ENCODE data around the gene THUMPD2. TPM values are rescaled to one million over a fixed set of nuclear protein-coding genes. Genes with fewer than 3 reads are reported as not detected.

The THUMPD2 gene
- total and polyA plus RNA-seq, 5 donors from 2014 or later, result 5.3 to 13.4 (median 5.4) TPM

- ATAC-seq (ENCODE audit: low read depth in 2 of 2) (no peak), DNase-seq (no peak)
- no peak overlapping the region for H3K4me3 Mint-ChIP-seq
- H3K27ac Mint-ChIP-seq, result peak overlapping the region in 1 of 3 donors; percentile 17
- H3K4me3 ChIP-seq (ENCODE audit: low read depth, low read length), result no peak overlapping the region
- no peaks in the 10 kb centered on the region for H3K4me1 ChIP-seq (ENCODE audit: control insufficient read depth, insufficient read depth, low read length, poor library complexity, severe bottlenecking)
- no peaks in the 10 kb centered on the region for H3K27me3 Mint-ChIP-seq
- H3K4me1 Mint-ChIP-seq, result peaks cover 0 to 9% (median 4%) of the 10 kb centered on the region in 4 donors
- peaks cover 43% of the 10 kb centered on the region for H3K36me3 ChIP-seq (ENCODE audit: control insufficient read depth, insufficient read depth, low read length)
- no peak overlapping the region for H3K27ac ChIP-seq (ENCODE audit: insufficient read depth, low read length, poor library complexity, severe bottlenecking)
- no peaks in the 10 kb centered on the region for H3K9me3 Mint-ChIP-seq
- H3K27me3 ChIP-seq (ENCODE audit: control insufficient read depth, insufficient read depth, low read length), result no peaks in the 10 kb centered on the region
- H3K36me3 Mint-ChIP-seq, result peaks cover 51% of the 10 kb centered on the region
- no peaks in the 10 kb centered on the region for H3K9me3 ChIP-seq (ENCODE audit: control insufficient read depth in 2 of 2, low read length in 2 of 2)
Observed at GRCh38 chr2:39743269-39743776, 35.7 kb downstream of the THUMPD2 start.

DNA sequence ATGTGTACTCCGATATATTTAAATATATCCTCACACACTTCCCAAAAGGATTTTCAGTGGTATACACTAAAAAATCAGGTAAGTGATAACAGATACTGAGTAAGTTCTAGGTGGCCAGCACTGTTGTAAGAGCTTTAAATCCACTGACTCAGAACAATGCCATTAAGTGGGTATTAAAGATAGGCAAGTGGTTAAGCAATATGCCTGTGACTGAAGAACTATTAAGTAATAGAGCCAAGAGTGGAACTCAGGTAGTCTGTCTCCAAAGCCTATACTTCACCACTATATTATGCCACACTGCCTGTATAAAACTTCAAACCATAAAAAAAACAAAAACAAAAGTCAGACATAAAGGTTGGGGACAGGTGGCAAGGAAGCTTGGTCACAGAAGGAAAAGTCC, 37.2 kb downstream of the THUMPD2 start:
- H3K4me1 ChIP-seq (ENCODE audit: control insufficient read depth, insufficient read depth, low read length, poor library complexity, severe bottlenecking), result no peaks in the 10 kb centered on the region
- H3K4me1 Mint-ChIP-seq, result peaks cover 0 to 7% (median 5%) of the 10 kb centered on the region in 4 donors
- DNase-seq (no peak), ATAC-seq (ENCODE audit: low read depth in 2 of 2) (no peak)
- H3K27me3 ChIP-seq (ENCODE audit: control insufficient read depth, insufficient read depth, low read length), result no peaks in the 10 kb centered on the region
- no peak overlapping the region for H3K4me3 ChIP-seq (ENCODE audit: low read depth, low read length)
- peaks cover 50% of the 10 kb centered on the region for H3K36me3 ChIP-seq (ENCODE audit: control insufficient read depth, insufficient read depth, low read length)
- H3K9me3 Mint-ChIP-seq, result no peaks in the 10 kb centered on the region
- no peak overlapping the region for H3K27ac ChIP-seq (ENCODE audit: insufficient read depth, low read length, poor library complexity, severe bottlenecking)
- H3K4me3 Mint-ChIP-seq, result no peak overlapping the region
- H3K36me3 Mint-ChIP-seq, result peaks cover 54% of the 10 kb centered on the region
- H3K27ac Mint-ChIP-seq, result peak overlapping the region in 2 of 3 donors; percentile 15 to 16
- no peaks in the 10 kb centered on the region for H3K27me3 Mint-ChIP-seq
- no peaks in the 10 kb centered on the region for H3K9me3 ChIP-seq (ENCODE audit: control insufficient read depth in 2 of 2, low read length in 2 of 2)

DNA sequence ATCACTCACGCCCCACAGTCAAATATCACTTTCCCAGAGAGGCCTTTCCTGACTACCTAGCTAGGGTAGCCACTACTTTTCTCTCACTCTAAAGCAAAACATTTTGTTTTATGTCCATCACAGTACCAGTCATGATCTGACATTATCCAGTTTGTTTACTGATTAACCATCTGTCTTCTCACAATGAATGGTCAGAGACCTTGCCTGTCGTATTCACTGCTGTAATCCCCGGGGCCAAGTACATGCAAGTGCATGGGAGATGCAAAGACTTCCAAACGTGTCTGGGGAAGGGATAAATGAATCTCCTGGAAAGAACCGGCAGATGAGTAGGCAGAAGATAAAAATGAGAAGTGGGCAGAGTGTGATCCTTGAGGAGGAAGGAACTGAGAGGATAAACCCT, 39.7 kb downstream of the THUMPD2 start:
- Mint-ChIP-seq H3K9me3 (no peaks in the 10 kb centered on the region), H3K4me1 (peaks cover 0 to 15% (median 4%) of the 10 kb centered on the region in 4 donors), H3K27me3 (no peaks in the 10 kb centered on the region), H3K4me3 (no peak overlapping the region), H3K36me3 (peaks cover 49% of the 10 kb centered on the region), H3K27ac (peak overlapping the region in 2 of 3 donors; percentile 10 to 48)
- Histone ChIP-seq H3K27me3 (ENCODE audit: control insufficient read depth, insufficient read depth, low read length) (no peaks in the 10 kb centered on the region), H3K4me3 (ENCODE audit: low read depth, low read length) (no peak overlapping the region), H3K9me3 (ENCODE audit: control insufficient read depth in 2 of 2, low read length in 2 of 2) (no peaks in the 10 kb centered on the region), H3K4me1 (ENCODE audit: control insufficient read depth, insufficient read depth, low read length, poor library complexity, severe bottlenecking) (no peaks in the 10 kb centered on the region), H3K27ac (ENCODE audit: insufficient read depth, low read length, poor library complexity, severe bottlenecking) (no peak overlapping the region), H3K36me3 (ENCODE audit: control insufficient read depth, insufficient read depth, low read length) (peaks cover 66% of the 10 kb centered on the region)
- ATAC-seq (ENCODE audit: low read depth in 2 of 2) (no peak), DNase-seq (no peak)

DNA sequence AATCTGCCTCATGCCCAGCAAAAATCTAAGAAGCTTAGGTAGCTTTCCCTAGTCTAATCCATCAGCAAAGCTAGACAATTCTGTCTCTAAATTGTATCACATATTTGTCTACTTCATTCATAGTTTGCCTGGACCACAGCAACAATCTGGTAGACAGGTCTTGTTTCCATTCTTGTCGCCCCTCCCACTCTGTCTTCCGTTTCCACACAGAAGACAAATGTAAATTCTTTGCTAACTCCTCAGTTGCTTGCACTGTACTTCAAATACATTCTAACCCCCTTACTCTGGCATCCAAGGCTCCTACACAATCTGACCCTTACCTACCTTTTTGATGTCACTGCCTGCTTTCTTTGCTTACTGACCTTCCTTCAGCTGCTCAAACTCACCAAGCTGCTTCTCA, 40.1 kb downstream of the THUMPD2 start:
- H3K36me3 Mint-ChIP-seq, result peaks cover 53% of the 10 kb centered on the region
- H3K27me3 ChIP-seq (ENCODE audit: control insufficient read depth, insufficient read depth, low read length), result no peaks in the 10 kb centered on the region
- H3K4me3 Mint-ChIP-seq, result no peak overlapping the region
- H3K4me1 Mint-ChIP-seq, result peaks cover 0 to 20% (median 6%) of the 10 kb centered on the region in 4 donors
- no peaks in the 10 kb centered on the region for H3K4me1 ChIP-seq (ENCODE audit: control insufficient read depth, insufficient read depth, low read length, poor library complexity, severe bottlenecking)
- H3K27me3 Mint-ChIP-seq, result no peaks in the 10 kb centered on the region
- H3K9me3 Mint-ChIP-seq, result no peaks in the 10 kb centered on the region
- DNase-seq (no peak), ATAC-seq (ENCODE audit: low read depth in 2 of 2) (no peak)
- H3K27ac ChIP-seq (ENCODE audit: insufficient read depth, low read length, poor library complexity, severe bottlenecking), result no peak overlapping the region
- no peaks in the 10 kb centered on the region for H3K9me3 ChIP-seq (ENCODE audit: control insufficient read depth in 2 of 2, low read length in 2 of 2)
- H3K27ac Mint-ChIP-seq, result peak overlapping the region in 2 of 3 donors; percentile 5 to 48
- no peak overlapping the region for H3K4me3 ChIP-seq (ENCODE audit: low read depth, low read length)
- H3K36me3 ChIP-seq (ENCODE audit: control insufficient read depth, insufficient read depth, low read length), result peaks cover 61% of the 10 kb centered on the region

DNA sequence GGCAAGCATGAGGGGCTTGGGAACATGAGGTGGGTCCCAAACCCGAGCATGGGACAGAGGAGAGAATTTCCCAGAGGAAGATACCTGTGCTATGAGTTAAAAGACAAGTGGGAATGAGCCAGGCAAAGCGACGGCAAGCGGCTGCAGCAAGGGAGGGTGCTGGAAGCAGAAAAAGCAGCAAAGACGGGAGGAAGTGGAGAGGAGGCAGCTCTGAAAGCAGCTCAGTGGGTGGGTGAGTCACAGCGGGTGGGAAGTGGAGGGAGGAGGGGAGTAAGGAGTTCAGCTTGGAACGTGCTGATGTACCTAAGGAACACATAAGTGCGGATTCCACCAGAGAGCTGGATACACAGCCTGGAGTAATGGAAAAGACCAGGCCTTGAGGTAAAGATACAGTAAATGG, 41.4 kb downstream of the THUMPD2 start:
- Mint-ChIP-seq H3K4me3 (no peak overlapping the region), H3K9me3 (no peaks in the 10 kb centered on the region), H3K27ac (no peak overlapping the region), H3K36me3 (peaks cover 45% of the 10 kb centered on the region), H3K27me3 (no peaks in the 10 kb centered on the region), H3K4me1 (peaks cover 0 to 22% (median 7%) of the 10 kb centered on the region in 4 donors)
- Histone ChIP-seq H3K27me3 (ENCODE audit: control insufficient read depth, insufficient read depth, low read length) (no peaks in the 10 kb centered on the region), H3K9me3 (ENCODE audit: control insufficient read depth in 2 of 2, low read length in 2 of 2) (no peaks in the 10 kb centered on the region), H3K4me3 (ENCODE audit: low read depth, low read length) (no peak overlapping the region), H3K27ac (ENCODE audit: insufficient read depth, low read length, poor library complexity, severe bottlenecking) (no peak overlapping the region), H3K4me1 (ENCODE audit: control insufficient read depth, insufficient read depth, low read length, poor library complexity, severe bottlenecking) (no peaks in the 10 kb centered on the region), H3K36me3 (ENCODE audit: control insufficient read depth, insufficient read depth, low read length) (peaks cover 49% of the 10 kb centered on the region)
- no peak for ATAC-seq (ENCODE audit: low read depth in 2 of 2)
- DNase-seq, result no peak

GRCh38 chr2:39736640-39737039, 42.4 kb downstream of the THUMPD2 start:
- Mint-ChIP-seq H3K36me3 (peaks cover 42% of the 10 kb centered on the region), H3K4me3 (no peak overlapping the region), H3K27ac (no peak overlapping the region), H3K27me3 (no peaks in the 10 kb centered on the region), H3K4me1 (peaks cover 0 to 22% (median 7%) of the 10 kb centered on the region in 4 donors), H3K9me3 (no peaks in the 10 kb centered on the region)
- Histone ChIP-seq H3K4me1 (ENCODE audit: control insufficient read depth, insufficient read depth, low read length, poor library complexity, severe bottlenecking) (no peaks in the 10 kb centered on the region), H3K27ac (ENCODE audit: insufficient read depth, low read length, poor library complexity, severe bottlenecking) (no peak overlapping the region), H3K27me3 (ENCODE audit: control insufficient read depth, insufficient read depth, low read length) (no peaks in the 10 kb centered on the region), H3K4me3 (ENCODE audit: low read depth, low read length) (no peak overlapping the region), H3K9me3 (ENCODE audit: control insufficient read depth in 2 of 2, low read length in 2 of 2) (no peaks in the 10 kb centered on the region), H3K36me3 (ENCODE audit: control insufficient read depth, insufficient read depth, low read length) (peaks cover 39% of the 10 kb centered on the region)
- DNase-seq (no peak), ATAC-seq (ENCODE audit: low read depth in 2 of 2) (no peak)

DNA sequence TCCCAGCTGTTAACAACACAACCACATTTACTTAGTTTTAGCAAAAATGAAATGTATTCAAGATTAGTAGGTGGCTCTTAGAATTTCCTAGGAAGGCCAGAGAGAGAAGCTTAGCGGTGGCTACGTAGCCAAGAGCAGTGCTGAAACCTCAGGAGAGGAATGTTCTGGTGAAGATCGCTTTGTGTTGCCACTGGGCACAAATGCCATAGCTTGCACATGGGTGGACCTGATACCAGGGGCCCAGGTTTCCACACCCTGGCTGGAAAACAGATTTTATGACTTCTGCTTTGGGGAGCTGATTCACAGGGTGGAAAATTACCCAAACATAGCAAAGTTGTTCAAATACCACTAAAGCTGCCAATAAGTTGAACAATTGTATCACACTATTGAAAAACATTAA, 43.4 kb downstream of the THUMPD2 start:
- H3K27me3 ChIP-seq (ENCODE audit: control insufficient read depth, insufficient read depth, low read length), result no peaks in the 10 kb centered on the region
- H3K36me3 Mint-ChIP-seq, result peaks cover 41% of the 10 kb centered on the region
- ATAC-seq (ENCODE audit: low read depth in 2 of 2), result no peak
- H3K4me3 ChIP-seq (ENCODE audit: low read depth, low read length), result no peak overlapping the region
- H3K36me3 ChIP-seq (ENCODE audit: control insufficient read depth, insufficient read depth, low read length), result peaks cover 38% of the 10 kb centered on the region
- H3K27ac Mint-ChIP-seq, result peak overlapping the region in 1 of 3 donors; percentile 23
- DNase-seq, result no peak
- H3K27ac ChIP-seq (ENCODE audit: insufficient read depth, low read length, poor library complexity, severe bottlenecking), result no peak overlapping the region
- H3K27me3 Mint-ChIP-seq, result no peaks in the 10 kb centered on the region
- H3K4me1 Mint-ChIP-seq, result peaks cover 0 to 18% (median 7%) of the 10 kb centered on the region in 4 donors
- H3K9me3 Mint-ChIP-seq, result no peaks in the 10 kb centered on the region
- no peaks in the 10 kb centered on the region for H3K9me3 ChIP-seq (ENCODE audit: control insufficient read depth in 2 of 2, low read length in 2 of 2)
- no peak overlapping the region for H3K4me3 Mint-ChIP-seq
- H3K4me1 ChIP-seq (ENCODE audit: control insufficient read depth, insufficient read depth, low read length, poor library complexity, severe bottlenecking), result no peaks in the 10 kb centered on the region

DNA sequence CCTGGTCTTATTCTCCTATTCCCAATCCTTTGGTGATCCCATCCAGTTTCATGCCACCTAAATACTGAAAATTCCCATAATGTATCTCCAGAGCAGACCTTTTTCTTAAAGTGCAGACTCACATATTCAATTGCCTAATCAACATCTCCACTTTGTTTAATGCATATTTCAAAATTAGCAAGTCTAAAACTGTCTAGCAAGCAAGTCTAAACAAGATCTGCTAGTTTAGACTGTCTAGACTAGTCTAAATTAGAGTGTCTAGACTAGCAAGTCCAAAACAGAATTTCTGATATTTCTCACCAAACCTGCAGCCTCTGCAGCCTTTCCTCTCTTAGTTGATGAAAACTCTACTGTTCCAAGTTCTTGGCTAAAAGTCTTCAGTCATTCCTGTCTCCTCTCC, 44.6 kb downstream of the THUMPD2 start:
- Histone ChIP-seq H3K4me1 (ENCODE audit: control insufficient read depth, insufficient read depth, low read length, poor library complexity, severe bottlenecking) (no peaks in the 10 kb centered on the region), H3K27me3 (ENCODE audit: control insufficient read depth, insufficient read depth, low read length) (no peaks in the 10 kb centered on the region), H3K4me3 (ENCODE audit: low read depth, low read length) (no peak overlapping the region), H3K36me3 (ENCODE audit: control insufficient read depth, insufficient read depth, low read length) (peaks cover 38% of the 10 kb centered on the region), H3K27ac (ENCODE audit: insufficient read depth, low read length, poor library complexity, severe bottlenecking) (no peak overlapping the region), H3K9me3 (ENCODE audit: control insufficient read depth in 2 of 2, low read length in 2 of 2) (no peaks in the 10 kb centered on the region)
- DNase-seq (no peak), ATAC-seq (ENCODE audit: low read depth in 2 of 2) (no peak)
- Mint-ChIP-seq H3K27me3 (no peaks in the 10 kb centered on the region), H3K27ac (no peak overlapping the region), H3K4me1 (peaks cover 0 to 17% (median 7%) of the 10 kb centered on the region in 4 donors), H3K9me3 (no peaks in the 10 kb centered on the region), H3K4me3 (no peak overlapping the region), H3K36me3 (peaks cover 37% of the 10 kb centered on the region)
